ENCODE data around the gene MBNL2. TPM values are rescaled to one million over a fixed set of nuclear protein-coding genes. Genes with fewer than 3 reads are reported as not detected.

MBNL2 gene
- total RNA-seq, 1 donor from 2014 or later, result 50.4 TPM

DNA sequence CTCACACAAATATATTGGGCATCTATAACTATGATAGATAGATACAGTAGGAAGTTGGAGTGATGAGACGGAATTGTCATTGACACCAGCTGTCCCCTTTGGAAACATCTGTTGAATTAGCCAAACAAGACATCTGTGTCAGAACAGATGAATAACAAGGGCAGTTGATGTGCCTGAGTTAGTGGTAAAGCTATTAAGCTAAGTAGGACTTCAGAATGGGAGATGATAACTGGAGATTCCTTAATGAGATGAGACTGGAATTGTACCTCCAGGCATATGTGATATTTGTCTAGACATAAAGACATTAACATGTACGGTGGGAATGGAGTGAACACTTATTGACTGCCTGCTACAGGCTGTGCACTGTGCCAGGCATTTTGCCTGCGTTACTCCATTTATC is 78.7 kb downstream of the MBNL2 start:
- DNase-seq (ENCODE audit: low read depth, low spot score), result no peak

- no peak for DNase-seq (ENCODE audit: low read depth, low spot score)
Observed at GRCh38 chr13:97301382-97302095, 79.4 kb downstream of the MBNL2 start.

- no peak for DNase-seq (ENCODE audit: low read depth, low spot score)
Observed at GRCh38 chr13:97302611-97303010, 80.5 kb downstream of the MBNL2 start.

GRCh38 chr13:97306106-97306505 is 84.0 kb downstream of the MBNL2 start:
- DNase-seq (ENCODE audit: low read depth, low spot score), result no peak

GRCh38 chr13:97306645-97307044 is 84.5 kb downstream of the MBNL2 start:
- no peak for DNase-seq (ENCODE audit: low read depth, low spot score)

- no peak for DNase-seq (ENCODE audit: low read depth, low spot score)
Observed at GRCh38 chr13:97307118-97307881, 85.2 kb downstream of the MBNL2 start.

DNA sequence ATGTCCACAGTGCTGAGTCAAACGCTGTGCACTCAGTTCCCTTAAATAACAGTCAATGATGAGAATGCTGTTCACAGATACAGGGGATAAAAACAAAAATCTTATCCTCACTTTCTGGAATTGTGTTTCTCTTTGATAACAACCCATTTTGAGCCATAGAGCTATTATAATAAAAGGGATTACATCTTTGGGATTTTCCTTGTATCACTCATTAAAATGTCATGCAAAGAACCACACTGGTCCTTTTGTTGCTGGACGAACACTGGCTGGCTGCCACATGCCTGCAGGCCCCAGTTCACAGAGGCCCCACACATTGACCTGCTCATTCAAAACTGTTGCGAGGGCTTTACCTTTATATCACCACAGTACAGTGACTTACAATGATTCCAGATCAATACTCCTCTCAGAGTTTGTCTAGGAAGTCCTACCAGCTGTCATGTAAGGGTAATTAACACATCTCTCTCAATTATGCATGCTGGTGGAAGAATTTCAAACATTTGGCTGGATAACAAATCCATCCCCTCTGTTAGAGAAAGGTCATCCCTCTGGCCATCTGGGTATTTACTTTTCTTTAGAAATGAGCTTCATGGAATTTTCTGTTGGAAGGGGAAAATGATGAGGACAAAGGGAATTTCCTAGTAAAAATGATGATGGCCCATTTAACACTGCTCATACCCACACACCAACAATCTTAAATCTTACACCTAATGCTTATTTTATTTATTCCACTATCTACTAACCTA is 85.9 kb downstream of the MBNL2 start:
- DNase-seq (ENCODE audit: low read depth, low spot score), result peak; percentile 71

DNA sequence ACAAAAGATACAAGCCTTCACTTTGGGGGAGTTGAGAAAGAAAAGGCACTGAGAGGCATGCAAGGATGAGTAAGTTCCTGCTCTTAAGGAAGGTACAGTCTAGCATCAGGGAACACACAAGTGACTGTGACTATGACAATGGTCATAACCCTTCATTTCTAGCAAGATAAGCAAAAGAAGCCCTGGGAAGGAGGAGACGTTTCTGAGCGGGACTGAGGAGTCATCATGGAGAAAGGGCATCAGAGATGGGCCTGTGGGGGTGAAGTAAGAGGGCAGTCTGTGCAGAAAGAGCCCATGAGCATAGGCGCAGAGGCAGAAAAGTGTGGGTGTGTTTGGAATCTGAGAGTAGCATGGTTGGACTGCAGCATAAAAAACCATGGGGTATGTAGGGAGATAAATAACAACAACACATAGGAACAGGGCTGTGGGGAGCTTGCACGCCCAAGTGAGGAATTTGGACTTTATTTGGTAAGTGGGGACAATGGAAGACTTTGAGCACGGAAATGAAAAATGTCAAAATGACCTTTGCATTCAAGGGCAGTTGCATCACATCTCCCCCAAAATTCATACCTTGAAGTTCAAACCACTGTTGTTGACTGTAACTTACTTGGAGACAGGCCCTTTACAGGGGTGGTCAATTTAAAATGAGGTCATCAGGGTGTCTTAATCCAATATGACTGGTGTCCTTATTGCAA is 86.7 kb downstream of the MBNL2 start:
- DNase-seq (ENCODE audit: low read depth, low spot score), result no peak

GRCh38 chr13:97310809-97311436 is 88.8 kb downstream of the MBNL2 start:
- no peak for DNase-seq (ENCODE audit: low read depth, low spot score)

- DNase-seq (ENCODE audit: low read depth, low spot score), result no peak
Observed at GRCh38 chr13:97311956-97312355, 89.8 kb downstream of the MBNL2 start.

DNA sequence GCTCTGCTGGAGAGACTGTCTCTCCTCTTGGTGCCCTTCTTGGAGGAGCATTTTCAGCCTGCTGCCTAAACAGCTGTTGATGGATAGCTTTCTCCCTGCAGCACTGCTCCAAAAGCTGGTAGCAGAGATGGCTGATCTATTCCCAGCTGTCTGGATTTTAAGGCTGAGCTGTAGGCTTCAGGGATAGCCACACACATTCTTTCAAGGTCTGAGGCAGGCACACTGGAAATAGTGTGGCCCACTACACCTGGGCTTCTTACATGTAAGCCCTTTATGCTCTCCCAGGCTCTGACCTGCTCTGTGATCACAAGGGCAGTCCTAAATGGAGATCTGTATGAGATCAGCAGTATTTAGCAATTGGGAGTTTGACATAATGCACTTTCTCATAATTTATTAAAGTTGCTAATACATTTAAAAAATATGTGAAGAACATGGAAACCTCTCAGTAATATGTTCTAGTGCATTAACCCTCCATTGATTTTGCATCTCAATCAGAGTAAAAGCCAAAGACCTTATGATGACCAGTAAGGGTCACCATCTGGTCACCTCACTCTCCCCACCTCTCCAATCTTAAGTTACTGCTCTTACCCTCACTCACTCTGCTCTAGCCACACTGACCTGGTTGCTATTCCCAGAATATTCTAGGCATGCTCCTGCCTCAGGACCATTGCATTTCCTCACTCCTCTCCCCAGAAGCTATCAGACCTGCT is 91.6 kb downstream of the MBNL2 start:
- DNase-seq (ENCODE audit: low read depth, low spot score), result no peak

GRCh38 chr13:97316390-97316789 is 94.3 kb downstream of the MBNL2 start:
- no peak for DNase-seq (ENCODE audit: low read depth, low spot score)

DNA sequence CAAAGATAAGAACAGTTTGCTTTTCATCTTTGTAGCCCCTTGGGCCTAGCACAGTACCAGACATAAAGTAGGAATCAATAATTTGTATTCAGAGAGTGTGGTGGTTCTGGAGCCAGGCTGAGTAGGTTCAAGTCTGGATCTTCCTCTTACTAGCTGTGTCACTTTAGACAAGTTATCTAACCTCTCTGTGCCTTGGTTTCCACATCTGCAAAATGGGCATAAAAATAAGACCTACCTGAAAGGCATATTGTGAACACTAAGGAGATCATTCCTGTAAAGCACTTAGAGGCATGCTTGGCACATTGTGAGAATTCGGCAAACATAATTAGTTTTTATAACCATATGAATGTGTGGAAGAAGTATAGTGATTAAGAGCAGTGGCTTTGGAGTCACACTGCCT is 95.8 kb downstream of the MBNL2 start:
- DNase-seq (ENCODE audit: low read depth, low spot score), result no peak

DNA sequence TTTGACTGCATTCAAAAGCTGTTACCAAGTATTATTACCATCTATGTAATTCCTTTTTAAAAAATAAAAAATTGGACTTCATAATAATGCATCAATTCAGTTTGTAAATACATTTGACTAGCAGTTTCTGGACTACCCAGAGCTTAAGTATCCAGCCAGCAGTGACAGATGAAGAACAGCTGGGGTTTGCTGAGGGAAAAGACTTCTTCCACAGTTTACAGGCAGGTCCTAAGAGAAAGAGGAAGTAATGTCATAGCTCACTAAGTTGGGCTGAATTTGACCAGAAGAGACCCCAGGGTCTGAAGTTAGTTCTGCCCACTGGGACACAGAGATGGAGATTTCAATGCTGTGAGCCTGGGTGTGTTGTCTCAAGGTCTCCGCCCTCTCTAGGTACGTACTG is 96.4 kb downstream of the MBNL2 start:
- no peak for DNase-seq (ENCODE audit: low read depth, low spot score)

DNA sequence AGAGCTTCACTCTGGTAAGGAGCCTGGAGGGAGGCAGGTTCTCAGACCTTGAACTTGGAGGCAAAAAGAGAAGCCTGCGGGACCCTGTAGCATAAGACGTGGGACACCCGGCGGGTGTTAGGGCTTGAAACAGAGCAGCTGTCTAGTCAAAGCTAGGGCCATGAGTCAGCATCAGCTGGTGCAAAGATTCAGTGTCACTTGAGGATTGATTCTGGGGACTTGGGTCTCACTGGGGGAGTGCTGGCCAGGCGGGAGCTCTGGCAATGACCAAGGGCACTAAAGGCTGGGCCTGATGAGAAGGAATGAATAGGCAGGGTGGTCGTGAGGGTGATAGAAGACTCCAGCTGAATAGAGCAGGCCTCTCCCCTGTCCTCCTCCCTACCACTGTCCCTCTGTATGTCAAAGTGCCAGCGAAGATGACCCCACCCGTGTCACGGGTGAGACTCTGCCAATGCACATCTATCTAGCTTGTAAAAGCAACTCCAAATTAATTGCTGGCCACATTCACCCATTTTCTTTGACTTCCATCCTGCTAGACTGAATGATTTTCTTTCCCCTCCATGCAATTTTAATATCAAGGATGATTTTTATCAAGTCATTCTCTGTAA is 97.1 kb downstream of the MBNL2 start:
- no peak for DNase-seq (ENCODE audit: low read depth, low spot score)

GRCh38 chr13:97321101-97321500 is 99.0 kb downstream of the MBNL2 start:
- no peak for DNase-seq (ENCODE audit: low read depth, low spot score)

GRCh38 chr13:97321616-97322321 is 99.6 kb downstream of the MBNL2 start:
- DNase-seq (ENCODE audit: low read depth, low spot score), result no peak

DNA sequence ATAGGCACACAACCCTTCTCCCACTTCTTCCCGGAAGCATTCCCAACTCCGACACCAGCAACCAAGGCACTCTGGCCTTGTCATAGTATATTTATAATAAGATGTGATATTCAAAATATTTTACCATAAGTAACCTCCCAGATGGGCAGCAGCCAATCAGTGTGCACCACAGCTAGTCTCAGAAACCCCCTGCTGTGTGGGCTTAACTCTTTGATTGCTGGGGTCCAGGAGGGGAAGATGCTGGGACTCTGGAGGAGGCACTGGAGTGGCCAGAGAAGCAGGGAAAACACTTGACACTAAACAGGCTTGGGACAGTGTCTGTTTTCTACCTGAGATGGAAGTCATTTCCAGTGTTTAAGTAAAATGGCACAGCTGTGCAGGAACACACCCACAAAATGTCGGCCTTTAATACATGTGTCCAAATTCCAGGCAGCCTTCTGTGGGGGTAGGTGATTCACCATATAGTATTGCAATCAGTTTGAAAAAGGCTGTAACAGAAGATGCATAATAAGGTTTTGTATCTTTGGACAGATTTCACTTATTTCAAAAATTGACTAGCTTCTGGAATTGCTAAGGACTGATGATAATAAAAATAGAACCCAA is 100.7 kb downstream of the MBNL2 start:
- DNase-seq (ENCODE audit: low read depth, low spot score), result no peak

DNA sequence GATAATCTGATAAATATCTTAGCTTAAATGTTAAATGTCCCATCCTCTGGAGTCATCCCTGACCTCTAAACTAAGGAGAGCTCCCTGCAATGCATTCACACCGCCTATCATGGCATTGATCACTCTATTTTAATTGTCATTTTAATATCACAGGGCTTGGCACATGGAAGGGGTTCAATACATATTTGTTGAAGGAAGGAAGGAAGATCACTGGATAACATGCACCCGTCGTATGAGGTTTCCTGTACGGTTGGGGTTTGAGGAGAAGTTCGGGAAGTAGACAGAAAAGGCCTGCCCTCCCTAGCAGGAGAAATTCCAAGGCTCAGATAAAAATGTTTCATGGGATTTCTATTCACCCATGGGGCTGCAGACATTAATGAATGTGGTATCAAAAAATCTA is 102.0 kb downstream of the MBNL2 start:
- DNase-seq (ENCODE audit: low read depth, low spot score), result no peak
